Measurements from ENCODE around the gene NTM.

The NTM gene

GRCh38 chr11:131850507-131850906, 480.1 kb downstream of the NTM start:
- no peak for DNase-seq

GRCh38 chr11:131851964-131852755, 481.7 kb downstream of the NTM start:
- no peak for DNase-seq

GRCh38 chr11:131852757-131853156, 482.3 kb downstream of the NTM start:
- DNase-seq: no peak

- no peak for DNase-seq
Measured at GRCh38 chr11:131854391-131854790, 484.0 kb downstream of the NTM start.

GRCh38 chr11:131855320-131855719, 484.9 kb downstream of the NTM start:
- DNase-seq: no peak

GRCh38 chr11:131857246-131857645, 486.8 kb downstream of the NTM start:
- DNase-seq: no peak

- no peak for DNase-seq
Measured at GRCh38 chr11:131858505-131858904, 488.1 kb downstream of the NTM start.

- DNase-seq: no peak
Measured at GRCh38 chr11:131859538-131860210, 489.3 kb downstream of the NTM start.

GRCh38 chr11:131864228-131864627, 493.8 kb downstream of the NTM start:
- no peak for DNase-seq

GRCh38 chr11:131865860-131866259, 495.4 kb downstream of the NTM start:
- no peak for DNase-seq

- DNase-seq: no peak
Measured at GRCh38 chr11:131866535-131867400, 496.4 kb downstream of the NTM start.

- DNase-seq: no peak
Measured at GRCh38 chr11:131867457-131868257, 497.2 kb downstream of the NTM start.

GRCh38 chr11:131868629-131869507, 498.5 kb downstream of the NTM start:
- no peak for DNase-seq

GRCh38 chr11:131870305-131870704, 499.9 kb downstream of the NTM start:
- no peak for DNase-seq

GRCh38 chr11:131871006-131871405, 500.6 kb downstream of the NTM start:
- no peak for DNase-seq

GRCh38 chr11:131874070-131874469, 503.7 kb downstream of the NTM start:
- DNase-seq: no peak

- no peak for DNase-seq
Measured at GRCh38 chr11:131875611-131876010, 505.2 kb downstream of the NTM start.

GRCh38 chr11:131877246-131877942, 507.0 kb downstream of the NTM start:
- no peak for DNase-seq

GRCh38 chr11:131880316-131880715, 509.9 kb downstream of the NTM start:
- no peak for DNase-seq

- no peak for DNase-seq
Measured at GRCh38 chr11:131880976-131881375, 510.6 kb downstream of the NTM start.

GRCh38 chr11:131883332-131883731, 512.9 kb downstream of the NTM start:
- DNase-seq: no peak

Measured in KG1 (cell line).